Fibroblast of lung (primary cell): ENCODE measurements around the gene MYO1H.

Experiments used
- CTCF ChIP-seq, 2 donors: IDR thresholded peaks in 1 of 2; conservative IDR thresholded peaks in 1 of 2; 1 replicate in 1 of 2; 2 replicates in 1 of 2; pipeline ENCODE4 v1.5.1; 2011 to 2012; ENCODE audit warnings: low read length in 2 of 2, control low read depth in 1 of 2, inconsistent platforms in 1 of 2, low read depth in 1 of 2, mild to moderate bottlenecking in 1 of 2
- EZH2 ChIP-seq: IDR thresholded peaks from 2 replicates; pipeline ENCODE4 v1.5.1; 2012; ENCODE audit warnings: low read length, control low read depth, mild to moderate bottlenecking; ENCODE audit errors: missing control alignments

GRCh38 chr12:109446869-109447268, 99.2 kb downstream of the MYO1H start:
- no peak for TF ChIP-seq CTCF (conservative IDR thresholded peaks at IDR 0.05 in 1 of 2, IDR thresholded peaks at IDR 0.05 in 1 of 2; ENCODE audit: low read depth in 1 of 2, low read length in 2 of 2)
- TF ChIP-seq EZH2, result no peak
